Chondrocyte (in vitro differentiated cells): ENCODE data around the gene SNTG2. TPM values are rescaled to one million over a fixed set of nuclear protein-coding genes. Genes with fewer than 3 reads are reported as not detected.

ENCODE experiments used
- DNase-seq: peaks from one replicate; pipeline ENCODE4 v3.0.0; 2021; ENCODE audit warnings: mixed read lengths, low spot score
- H3K27ac Mint-ChIP-seq: one replicate; pipeline ENCODE4 v1.8.0; 2021; ENCODE audit warnings: mild to moderate bottlenecking, moderate library complexity, mixed read lengths; ENCODE audit not compliant: unreplicated experiment
- H3K27me3 Mint-ChIP-seq: 2 replicates; pipeline ENCODE4 v1.8.0; 2021; ENCODE audit warnings: low read depth, mixed read lengths
- H3K36me3 Mint-ChIP-seq: 2 replicates; pipeline ENCODE4 v1.8.0; 2021; ENCODE audit warnings: low read depth, mixed read lengths
- H3K4me1 Mint-ChIP-seq: 2 replicates; pipeline ENCODE4 v1.8.0; 2021; ENCODE audit warnings: low read depth, mild to moderate bottlenecking, mixed read lengths
- H3K4me3 Mint-ChIP-seq: one replicate; pipeline ENCODE4 v1.8.0; 2021; ENCODE audit warnings: mild to moderate bottlenecking, moderate library complexity, mixed read lengths; ENCODE audit not compliant: unreplicated experiment
- H3K9me3 Mint-ChIP-seq: 2 replicates; pipeline ENCODE4 v1.8.0; 2021; ENCODE audit warnings: low read depth, mixed read lengths
- total RNA-seq: library from RNA; stranded (reverse); gene quantifications from 3 replicates; pipeline ENCODE4 v1.2.1, GENCODE V29; 2021
- TF ChIP-seq, protein P1 (sequence below): fragments of 200-600 bp; sonication (generic); IDR thresholded peaks from 2 replicates; pipeline ENCODE4 v1.5.0; 2021; ENCODE audit warnings: antibody characterized with exemption, mild to moderate bottlenecking, moderate library complexity

Gene SNTG2
- total RNA-seq, 1 donor from 2014 or later: not detected

DNA sequence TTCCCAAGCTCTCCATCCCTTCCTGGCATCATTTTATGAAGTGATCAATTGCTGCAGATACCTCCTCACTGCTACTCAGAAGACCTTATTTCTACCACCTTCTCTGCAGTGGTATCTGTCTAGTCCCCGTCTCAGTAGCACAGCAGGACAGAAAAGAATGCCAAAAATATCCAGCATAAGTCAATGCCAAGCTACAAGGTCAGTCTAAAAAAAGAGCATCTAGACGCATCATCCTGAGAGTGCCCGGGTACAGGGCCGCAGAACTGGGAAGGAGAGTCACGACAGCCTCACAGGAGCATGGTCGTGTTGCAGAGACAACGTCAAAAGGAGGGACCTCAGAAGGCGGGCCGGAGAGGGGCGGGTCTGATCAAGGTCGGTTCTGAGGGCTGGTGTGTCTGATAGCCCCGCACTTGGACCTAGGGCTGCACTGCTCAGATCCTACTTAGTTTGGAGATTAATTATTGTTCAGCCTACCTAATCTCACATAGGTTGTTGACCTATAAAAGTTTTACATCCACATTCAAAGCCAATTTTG lies 24.3 kb upstream of the SNTG2 start:
- peaks cover 6% of the 10 kb centered on the region for H3K27me3 Mint-ChIP-seq
- no peak overlapping the region for H3K27ac Mint-ChIP-seq
- H3K9me3 Mint-ChIP-seq: peaks cover 2% of the 10 kb centered on the region
- H3K4me1 Mint-ChIP-seq: no peaks in the 10 kb centered on the region
- H3K4me3 Mint-ChIP-seq: no peak overlapping the region
- no peaks in the 10 kb centered on the region for H3K36me3 Mint-ChIP-seq
- DNase-seq: no peak
- TF ChIP-seq, protein P1, sequence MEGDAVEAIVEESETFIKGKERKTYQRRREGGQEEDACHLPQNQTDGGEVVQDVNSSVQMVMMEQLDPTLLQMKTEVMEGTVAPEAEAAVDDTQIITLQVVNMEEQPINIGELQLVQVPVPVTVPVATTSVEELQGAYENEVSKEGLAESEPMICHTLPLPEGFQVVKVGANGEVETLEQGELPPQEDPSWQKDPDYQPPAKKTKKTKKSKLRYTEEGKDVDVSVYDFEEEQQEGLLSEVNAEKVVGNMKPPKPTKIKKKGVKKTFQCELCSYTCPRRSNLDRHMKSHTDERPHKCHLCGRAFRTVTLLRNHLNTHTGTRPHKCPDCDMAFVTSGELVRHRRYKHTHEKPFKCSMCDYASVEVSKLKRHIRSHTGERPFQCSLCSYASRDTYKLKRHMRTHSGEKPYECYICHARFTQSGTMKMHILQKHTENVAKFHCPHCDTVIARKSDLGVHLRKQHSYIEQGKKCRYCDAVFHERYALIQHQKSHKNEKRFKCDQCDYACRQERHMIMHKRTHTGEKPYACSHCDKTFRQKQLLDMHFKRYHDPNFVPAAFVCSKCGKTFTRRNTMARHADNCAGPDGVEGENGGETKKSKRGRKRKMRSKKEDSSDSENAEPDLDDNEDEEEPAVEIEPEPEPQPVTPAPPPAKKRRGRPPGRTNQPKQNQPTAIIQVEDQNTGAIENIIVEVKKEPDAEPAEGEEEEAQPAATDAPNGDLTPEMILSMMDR: no peak

- no peak overlapping the region for H3K27ac Mint-ChIP-seq
- H3K36me3 Mint-ChIP-seq: no peaks in the 10 kb centered on the region
- peaks cover 5% of the 10 kb centered on the region for H3K27me3 Mint-ChIP-seq
- TF ChIP-seq, protein P1: no peak
- no peak for DNase-seq
- H3K4me1 Mint-ChIP-seq: no peaks in the 10 kb centered on the region
- H3K4me3 Mint-ChIP-seq: no peak overlapping the region
- H3K9me3 Mint-ChIP-seq: peaks cover 2% of the 10 kb centered on the region
Measured at GRCh38 chr2:926896-927295, 23.8 kb upstream of the SNTG2 start.

- Mint-ChIP-seq H3K27ac (no peak overlapping the region), H3K9me3 (peaks cover 2% of the 10 kb centered on the region), H3K4me1 (no peaks in the 10 kb centered on the region), H3K4me3 (no peak overlapping the region), H3K36me3 (no peaks in the 10 kb centered on the region), H3K27me3 (peaks cover 2% of the 10 kb centered on the region)
- TF ChIP-seq, protein P1: no peak
- no peak for DNase-seq
Measured at GRCh38 chr2:929011-929735, 21.5 kb upstream of the SNTG2 start.

DNA sequence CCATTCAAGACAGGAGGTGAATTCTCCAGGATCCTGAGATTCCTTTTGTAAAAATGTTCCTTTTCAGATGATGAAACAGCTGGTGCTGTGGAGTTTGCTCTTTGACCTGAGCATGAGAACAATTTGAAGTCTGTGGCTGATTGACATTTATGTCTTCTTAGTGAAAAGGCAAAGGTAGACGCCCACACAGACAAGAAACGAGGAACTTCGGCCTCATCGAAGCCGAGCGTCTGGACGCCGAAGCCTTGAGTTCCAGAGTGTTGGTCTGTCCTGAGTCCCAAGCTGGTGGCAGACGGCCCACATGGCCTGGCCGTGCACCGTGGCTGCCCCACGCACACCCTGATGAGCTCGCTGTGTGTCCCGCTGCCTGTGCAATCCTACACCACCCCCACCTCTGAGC lies 20.7 kb upstream of the SNTG2 start:
- H3K4me1 Mint-ChIP-seq: no peaks in the 10 kb centered on the region
- H3K27ac Mint-ChIP-seq: no peak overlapping the region
- peaks cover 2% of the 10 kb centered on the region for H3K9me3 Mint-ChIP-seq
- TF ChIP-seq, protein P1: no peak
- no peak for DNase-seq
- H3K36me3 Mint-ChIP-seq: no peaks in the 10 kb centered on the region
- peaks cover 2% of the 10 kb centered on the region for H3K27me3 Mint-ChIP-seq
- H3K4me3 Mint-ChIP-seq: no peak overlapping the region

- TF ChIP-seq, protein P1: no peak
- Mint-ChIP-seq H3K9me3 (peaks cover 2% of the 10 kb centered on the region), H3K27me3 (no peaks in the 10 kb centered on the region), H3K4me1 (no peaks in the 10 kb centered on the region), H3K36me3 (no peaks in the 10 kb centered on the region), H3K4me3 (no peak overlapping the region), H3K27ac (no peak overlapping the region)
- DNase-seq: no peak
Measured at GRCh38 chr2:930935-931334, 19.7 kb upstream of the SNTG2 start.
